Omental fat pad (tissue), 4 donors: Measurements from ENCODE around the gene TTC28. TPM values are rescaled to one million over a fixed set of nuclear protein-coding genes. Genes with fewer than 3 reads are reported as not detected.
"Not testable (repeated sequence)": the region's sequence is repeated elsewhere in the genome, so short reads cannot be mapped to it uniquely, and the experiment has no call there.

ENCODE experiments used
- ATAC-seq: fragments of 150-250 bp; one replicate; pipeline ENCODE4 v1.9.1; 2016; ENCODE audit warnings: mild to moderate bottlenecking, moderate library complexity; ENCODE audit not compliant: low FRiP score
- DNase-seq: peaks from one replicate; pipeline ENCODE4 v3.0.0-alpha.2; 2019; ENCODE audit warnings: low spot score
- total RNA-seq, 4 donors: library from RNA; depleted of rRNA; stranded (reverse); fragments of >200 nt; gene quantifications; one replicate each; pipeline ENCODE4 v1.1.0, GENCODE V29; 2016
- TF ChIP-seq, protein P1 (sequence below), 3 donors: fragments of 450-650 bp; IDR thresholded peaks; one replicate each; pipeline ENCODE4 v1.5.1; 2016 to 2017; ENCODE audit warnings: antibody characterized with exemption in 3 of 3, mild to moderate bottlenecking in 3 of 3, moderate library complexity in 2 of 3

TTC28 gene
- total RNA-seq, 4 donors from 2014 or later = 28.6 to 103 (median 50.6) TPM

DNA sequence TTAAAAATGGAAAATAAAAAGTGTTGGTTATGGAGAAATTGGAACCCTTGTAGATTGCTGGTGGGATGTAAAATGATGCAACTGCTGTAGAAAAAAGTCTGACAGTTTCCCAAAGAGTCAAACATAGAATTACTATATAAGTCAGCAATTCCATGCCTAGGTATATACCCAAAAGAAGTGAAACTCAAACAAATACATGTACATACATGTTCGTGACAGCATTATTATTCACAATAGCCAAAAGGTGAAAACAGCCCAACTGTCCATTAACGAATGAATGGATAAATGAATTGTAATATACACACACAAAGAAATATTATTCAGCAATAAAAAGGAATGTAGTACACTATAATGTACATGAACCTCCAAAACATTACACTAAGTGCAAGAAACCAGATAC lies 116.0 kb downstream of the TTC28 start:
- no peak for ATAC-seq
- no peak for DNase-seq
- TF ChIP-seq, protein P1, sequence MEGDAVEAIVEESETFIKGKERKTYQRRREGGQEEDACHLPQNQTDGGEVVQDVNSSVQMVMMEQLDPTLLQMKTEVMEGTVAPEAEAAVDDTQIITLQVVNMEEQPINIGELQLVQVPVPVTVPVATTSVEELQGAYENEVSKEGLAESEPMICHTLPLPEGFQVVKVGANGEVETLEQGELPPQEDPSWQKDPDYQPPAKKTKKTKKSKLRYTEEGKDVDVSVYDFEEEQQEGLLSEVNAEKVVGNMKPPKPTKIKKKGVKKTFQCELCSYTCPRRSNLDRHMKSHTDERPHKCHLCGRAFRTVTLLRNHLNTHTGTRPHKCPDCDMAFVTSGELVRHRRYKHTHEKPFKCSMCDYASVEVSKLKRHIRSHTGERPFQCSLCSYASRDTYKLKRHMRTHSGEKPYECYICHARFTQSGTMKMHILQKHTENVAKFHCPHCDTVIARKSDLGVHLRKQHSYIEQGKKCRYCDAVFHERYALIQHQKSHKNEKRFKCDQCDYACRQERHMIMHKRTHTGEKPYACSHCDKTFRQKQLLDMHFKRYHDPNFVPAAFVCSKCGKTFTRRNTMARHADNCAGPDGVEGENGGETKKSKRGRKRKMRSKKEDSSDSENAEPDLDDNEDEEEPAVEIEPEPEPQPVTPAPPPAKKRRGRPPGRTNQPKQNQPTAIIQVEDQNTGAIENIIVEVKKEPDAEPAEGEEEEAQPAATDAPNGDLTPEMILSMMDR (IDR thresholded peaks at IDR 0.05) = no peak

DNA sequence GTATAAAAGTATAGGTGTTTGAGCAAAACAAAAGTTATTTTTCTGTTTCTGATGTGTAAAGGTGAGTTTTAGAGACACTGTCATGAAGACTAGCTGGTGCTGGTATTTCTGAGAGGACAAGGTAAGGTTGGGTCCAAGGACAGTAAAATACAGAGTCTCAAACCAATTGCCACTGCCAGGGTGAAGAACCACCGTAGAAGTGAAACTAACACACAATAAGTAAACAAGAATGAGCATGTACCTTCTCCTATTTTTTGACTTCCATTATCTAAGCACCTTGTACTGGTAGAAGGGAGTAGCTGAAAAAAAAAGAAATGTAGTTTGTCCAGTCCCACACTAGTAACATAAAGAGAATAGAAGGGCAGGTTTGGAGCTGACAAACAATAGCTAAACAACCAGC lies 117.3 kb downstream of the TTC28 start:
- TF ChIP-seq, protein P1 (IDR thresholded peaks at IDR 0.05) = no peak
- DNase-seq = no peak
- no peak for ATAC-seq

DNA sequence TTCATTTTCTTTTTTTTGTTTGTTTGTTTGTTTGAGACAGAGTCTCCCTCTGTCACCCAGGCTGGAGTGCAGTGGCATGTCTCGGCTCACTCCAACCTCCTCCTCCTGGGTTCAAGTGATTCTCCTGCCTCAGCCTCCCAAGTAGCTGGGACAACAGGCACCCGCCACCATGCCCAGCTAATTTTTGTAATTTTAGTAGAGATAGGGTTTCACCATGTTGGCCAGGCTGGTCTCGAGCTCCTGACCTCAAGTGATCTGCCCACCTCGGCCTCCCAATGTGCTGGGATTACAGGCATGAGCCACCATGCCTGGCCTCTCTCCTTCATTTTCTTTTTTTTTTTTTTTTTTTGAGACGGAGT lies 118.9 kb downstream of the TTC28 start:
- DNase-seq, ATAC-seq: not testable (repeated sequence)

DNA sequence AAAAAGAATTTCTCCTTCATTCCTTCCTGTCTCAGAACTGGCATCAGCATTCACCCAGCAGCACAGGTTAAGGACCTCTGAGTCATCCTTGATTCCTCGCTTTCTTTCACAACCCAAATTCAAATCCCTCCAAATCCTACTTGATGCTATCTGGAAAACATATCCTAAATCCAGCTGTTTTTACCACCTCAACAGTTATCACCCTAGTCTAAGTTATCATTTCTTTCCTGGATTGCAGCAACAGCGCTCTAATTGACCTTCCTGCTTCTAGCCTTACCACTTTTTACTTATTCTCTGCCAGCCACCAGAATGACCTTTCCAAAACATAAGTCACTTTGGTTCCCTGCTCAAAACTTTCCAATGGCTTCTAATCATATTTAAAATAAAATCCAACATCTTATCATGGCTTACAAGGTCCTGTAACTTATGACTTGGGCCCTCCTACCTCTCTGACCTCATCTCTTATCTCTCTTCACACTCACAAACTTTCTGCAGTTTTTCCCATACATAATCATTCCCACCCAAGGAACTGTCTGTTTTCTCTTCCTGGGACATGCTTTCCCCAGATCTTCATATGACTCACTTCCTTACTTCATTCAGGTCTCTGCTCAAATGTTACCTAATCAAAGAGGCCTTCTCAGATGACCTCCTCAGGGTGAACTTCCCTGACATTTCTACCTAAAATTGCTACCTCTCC lies 119.4 kb downstream of the TTC28 start:
- DNase-seq (no peak), ATAC-seq (peak; percentile 89)
- TF ChIP-seq, protein P1 (IDR thresholded peaks at IDR 0.05) = no peak

DNA sequence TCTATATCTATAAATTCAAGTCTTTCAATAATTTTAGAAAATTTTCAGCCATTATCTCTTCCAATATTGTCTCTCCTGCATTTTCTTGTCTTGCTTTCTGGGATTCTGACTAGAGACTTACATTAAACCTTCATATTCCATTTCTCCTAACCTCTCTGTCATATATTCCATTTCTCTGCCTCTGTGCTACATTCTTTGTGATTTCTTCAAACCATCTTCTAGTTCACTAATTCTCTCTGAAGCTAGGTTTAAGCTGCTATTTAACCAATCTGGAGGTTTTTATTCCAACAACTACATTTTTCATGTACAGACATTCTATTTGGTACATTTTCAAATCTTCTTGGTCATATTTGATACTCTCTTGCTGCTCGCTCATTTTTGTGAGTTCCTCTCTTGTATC lies 122.5 kb downstream of the TTC28 start:
- DNase-seq = no peak
- ATAC-seq = no peak
- TF ChIP-seq, protein P1 (IDR thresholded peaks at IDR 0.05) = no peak

DNA sequence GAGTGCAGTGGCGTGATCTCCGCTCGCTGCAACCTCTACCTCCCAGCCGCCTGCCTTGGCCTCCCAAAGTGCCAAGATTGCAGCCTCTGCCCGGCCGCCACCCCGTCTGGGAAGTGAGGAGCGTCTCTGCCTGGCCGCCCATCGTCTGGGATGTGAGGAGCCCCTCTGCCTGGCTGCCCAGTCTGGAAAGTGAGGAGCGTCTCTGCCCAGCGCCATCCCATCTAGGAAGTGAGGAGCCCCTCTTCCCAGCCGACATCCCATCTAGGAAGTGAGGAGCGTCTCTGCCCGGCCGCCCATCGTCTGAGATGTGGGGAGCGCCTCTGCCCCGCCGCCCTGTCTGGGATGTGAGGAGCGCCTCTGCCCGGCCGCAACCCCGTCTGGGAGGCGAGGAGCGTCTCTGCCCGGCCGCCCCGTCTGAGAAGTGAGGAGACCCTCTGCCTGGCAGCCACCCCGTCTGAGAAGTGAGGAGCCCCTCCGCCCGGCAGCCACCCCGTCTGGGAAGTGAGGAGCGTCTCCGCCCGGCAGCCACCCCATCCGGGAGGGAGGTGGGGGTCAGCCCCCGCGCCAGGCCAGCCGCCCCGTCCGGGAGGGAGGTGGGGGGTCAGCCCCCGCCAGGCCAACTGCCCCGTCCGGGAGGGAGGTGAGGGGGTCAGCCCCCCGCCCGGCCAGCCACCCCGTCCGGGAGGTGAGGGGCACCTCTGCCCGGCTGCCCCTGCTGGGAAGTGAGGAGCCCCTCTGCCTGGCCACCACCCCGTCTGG lies 126.4 kb downstream of the TTC28 start:
- not testable (repeated sequence) for ATAC-seq, DNase-seq

DNA sequence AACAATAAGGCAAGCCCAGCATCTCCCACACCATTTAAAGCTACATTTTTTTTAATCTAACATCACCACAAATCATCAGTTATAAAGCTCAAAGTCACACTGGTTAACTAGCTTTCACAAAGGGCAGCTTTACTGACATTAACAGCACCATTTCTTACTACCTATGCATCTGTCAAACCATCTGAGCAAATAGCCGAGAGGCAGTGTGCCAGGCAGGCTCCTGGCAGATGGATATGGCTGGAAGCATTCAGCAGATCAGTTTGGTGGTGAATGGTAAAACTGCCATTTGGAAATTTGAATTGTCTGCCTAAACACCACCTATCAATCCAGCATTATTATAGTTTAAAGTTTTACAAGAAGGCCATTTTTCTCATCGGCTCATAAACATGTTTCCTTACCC lies 131.2 kb downstream of the TTC28 start:
- TF ChIP-seq, protein P1 (IDR thresholded peaks at IDR 0.05) = no peak
- ATAC-seq = no peak
- DNase-seq = no peak
